ENCODE data around the gene FLVCR2. TPM values are rescaled to one million over a fixed set of nuclear protein-coding genes. Genes with fewer than 3 reads are reported as not detected.
A peak's percentile ranks its signal among the peaks of the same experiment; 100 is the strongest.

The FLVCR2 gene
- total and polyA plus RNA-seq, 7 experiments from 2014 or later = 0.80 to 9.4 (median 3.5) TPM

GRCh38 chr14:75610834-75611233 lies 32.4 kb downstream of the FLVCR2 start:
- POLR2A ChIA-PET = no interaction called here

DNA sequence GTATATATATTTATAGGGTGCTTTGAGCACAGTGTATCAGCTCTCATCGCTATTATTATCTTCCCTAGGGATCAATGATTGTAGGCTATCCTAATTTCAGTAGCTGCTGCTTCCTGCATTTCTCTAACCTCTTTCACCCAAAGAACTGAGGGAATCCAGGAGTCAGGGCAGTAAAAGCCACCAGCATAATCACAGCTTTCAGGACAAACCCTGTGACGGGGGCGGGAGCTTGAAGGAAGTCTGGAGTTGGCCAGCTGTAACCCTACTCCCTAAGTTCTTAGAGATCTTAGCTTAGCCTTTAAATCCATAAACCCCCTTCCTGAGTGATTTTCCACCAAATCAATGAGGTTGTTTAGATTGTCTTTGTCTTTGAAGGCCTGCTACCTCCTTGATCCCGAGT lies 33.7 kb downstream of the FLVCR2 start:
- peaks cover 0 to 2% (median 0%) of the 10 kb centered on the region in 7 donors for H3K4me1 Mint-ChIP-seq
- no peaks in the 10 kb centered on the region for H3K9me3 ChIP-seq (ENCODE audit: control insufficient read depth in 2 of 3, low read length in 3 of 3)
- H3K27ac ChIP-seq (ENCODE audit: low read depth, low read length) = no peak overlapping the region
- H3K36me3 ChIP-seq (ENCODE audit: control insufficient read depth in 2 of 3, insufficient read depth in 3 of 3, low read length in 3 of 3) = no peaks in the 10 kb centered on the region
- ATAC-seq (no peak), DNase-seq (no peak)
- CTCF ChIA-PET = no interaction called here
- POLR2A ChIA-PET = no interaction called here
- H3K9me3 Mint-ChIP-seq = peaks cover 0 to 22% (median 7%) of the 10 kb centered on the region in 11 donors
- H3K4me3 ChIP-seq (ENCODE audit: low read length) = no peak overlapping the region
- H3K27me3 Mint-ChIP-seq = no peaks in the 10 kb centered on the region
- no peak overlapping the region for H3K27ac Mint-ChIP-seq
- no peaks in the 10 kb centered on the region for H3K4me1 ChIP-seq (ENCODE audit: control insufficient read depth in 2 of 2, insufficient read depth in 2 of 2, low read length in 2 of 2)
- H3K27me3 ChIP-seq (ENCODE audit: control insufficient read depth in 2 of 2, insufficient read depth in 2 of 2, low read length in 2 of 2) = no peaks in the 10 kb centered on the region
- H3K4me3 Mint-ChIP-seq = no peak overlapping the region
- intact Hi-C loops (cut with micrococcal nuclease) = no loop called here
- H3K36me3 Mint-ChIP-seq = peaks cover 2 to 34% (median 25%) of the 10 kb centered on the region in 5 donors

More at GRCh38 chr14:75610834-75611233, 32.4 kb downstream of the FLVCR2 start:
- H3K4me1 ChIP-seq (ENCODE audit: control insufficient read depth in 2 of 2, insufficient read depth in 2 of 2, low read length in 2 of 2) = no peaks in the 10 kb centered on the region
- CTCF ChIA-PET = interaction anchor here (0.6 kb wide), 1 partner anchor 359 kb away, joined by 3 read pairs; no protein-coding TSS in a partner anchor
- Mint-ChIP-seq H3K4me1 (peaks cover 0 to 2% (median 0%) of the 10 kb centered on the region in 7 donors), H3K4me3 (no peak overlapping the region), H3K9me3 (peaks cover 0 to 23% (median 8%) of the 10 kb centered on the region in 11 donors), H3K27me3 (no peaks in the 10 kb centered on the region), H3K36me3 (peaks cover 2 to 35% (median 26%) of the 10 kb centered on the region in 5 donors), H3K27ac (no peak overlapping the region)
- no peaks in the 10 kb centered on the region for H3K36me3 ChIP-seq (ENCODE audit: control insufficient read depth in 2 of 3, insufficient read depth in 3 of 3, low read length in 3 of 3)
- no peak for ATAC-seq
- intact Hi-C loops (cut with micrococcal nuclease) = no loop called here
- no peak overlapping the region for H3K4me3 ChIP-seq (ENCODE audit: low read length)
- H3K27ac ChIP-seq (ENCODE audit: low read depth, low read length) = no peak overlapping the region
- no peak for DNase-seq
- no peaks in the 10 kb centered on the region for H3K27me3 ChIP-seq (ENCODE audit: control insufficient read depth in 2 of 2, insufficient read depth in 2 of 2, low read length in 2 of 2)
- no peaks in the 10 kb centered on the region for H3K9me3 ChIP-seq (ENCODE audit: control insufficient read depth in 2 of 3, low read length in 3 of 3)

DNA sequence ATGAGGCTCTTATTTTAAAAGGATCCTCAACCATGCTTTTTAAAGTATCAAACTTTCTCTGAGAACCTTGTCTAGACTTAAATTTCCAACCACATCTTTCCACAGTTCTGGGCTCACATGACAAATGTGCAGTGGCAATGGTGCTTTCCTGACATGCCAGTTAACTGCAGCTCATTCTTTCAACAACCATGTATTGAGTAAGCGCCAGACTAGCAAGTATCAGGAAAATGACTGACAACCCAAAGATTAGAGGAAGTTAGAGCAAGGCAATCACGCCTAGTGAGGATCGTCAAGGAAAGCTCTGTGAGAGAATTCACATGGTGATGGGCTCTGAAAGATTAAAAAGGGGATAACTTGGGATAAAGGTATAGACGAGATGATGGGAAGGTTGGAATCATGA lies 35.8 kb downstream of the FLVCR2 start:
- DNase-seq (no peak), ATAC-seq (peak; percentile 36)
- H3K4me3 ChIP-seq (ENCODE audit: low read length) = no peak overlapping the region
- Mint-ChIP-seq H3K4me1 (peaks cover 0 to 2% (median 0%) of the 10 kb centered on the region in 7 donors), H3K4me3 (no peak overlapping the region), H3K9me3 (peaks cover 0 to 10% (median 2%) of the 10 kb centered on the region in 11 donors), H3K27ac (no peak overlapping the region), H3K27me3 (no peaks in the 10 kb centered on the region), H3K36me3 (peaks cover 2 to 20% (median 14%) of the 10 kb centered on the region in 5 donors)
- ChIA-PET POLR2A (no interaction called here), CTCF (no interaction called here)
- H3K27ac ChIP-seq (ENCODE audit: low read depth, low read length) = no peak overlapping the region
- H3K27me3 ChIP-seq (ENCODE audit: control insufficient read depth in 2 of 2, insufficient read depth in 2 of 2, low read length in 2 of 2) = no peaks in the 10 kb centered on the region
- H3K4me1 ChIP-seq (ENCODE audit: control insufficient read depth in 2 of 2, insufficient read depth in 2 of 2, low read length in 2 of 2) = no peaks in the 10 kb centered on the region
- no peaks in the 10 kb centered on the region for H3K36me3 ChIP-seq (ENCODE audit: control insufficient read depth in 2 of 3, insufficient read depth in 3 of 3, low read length in 3 of 3)
- intact Hi-C loops (cut with micrococcal nuclease) = no loop called here
- H3K9me3 ChIP-seq (ENCODE audit: control insufficient read depth in 2 of 3, low read length in 3 of 3) = no peaks in the 10 kb centered on the region

DNA sequence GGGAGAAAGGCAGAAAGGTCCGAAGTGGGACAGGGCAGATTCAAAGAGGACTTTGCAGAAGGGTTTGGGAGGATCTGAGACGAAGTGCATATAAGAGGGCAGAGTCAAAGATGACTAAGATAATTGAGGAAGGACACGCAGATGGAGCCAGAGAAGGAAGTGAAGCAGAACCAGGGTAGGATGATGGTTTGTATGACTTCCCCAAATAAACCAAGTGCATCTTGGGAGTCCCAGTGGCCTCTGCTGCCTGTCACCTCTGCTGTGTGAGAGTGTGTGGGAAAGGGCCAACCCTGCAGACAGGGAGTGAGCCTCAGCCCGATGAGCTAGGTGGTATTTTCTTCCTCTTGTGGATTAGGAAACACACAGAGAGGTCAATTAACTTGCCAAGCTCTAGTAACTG lies 36.8 kb downstream of the FLVCR2 start:
- Mint-ChIP-seq H3K4me1 (peaks cover 0 to 2% (median 0%) of the 10 kb centered on the region in 7 donors), H3K27ac (peak overlapping the region in 1 of 9 donors; percentile 54), H3K36me3 (peaks cover 2 to 15% (median 14%) of the 10 kb centered on the region in 5 donors), H3K4me3 (no peak overlapping the region), H3K27me3 (no peaks in the 10 kb centered on the region), H3K9me3 (peaks cover 0 to 9% (median 1%) of the 10 kb centered on the region in 11 donors)
- Histone ChIP-seq H3K9me3 (ENCODE audit: control insufficient read depth in 2 of 3, low read length in 3 of 3) (no peaks in the 10 kb centered on the region), H3K4me3 (ENCODE audit: low read length) (no peak overlapping the region), H3K27me3 (ENCODE audit: control insufficient read depth in 2 of 2, insufficient read depth in 2 of 2, low read length in 2 of 2) (no peaks in the 10 kb centered on the region), H3K36me3 (ENCODE audit: control insufficient read depth in 2 of 3, insufficient read depth in 3 of 3, low read length in 3 of 3) (no peaks in the 10 kb centered on the region), H3K4me1 (ENCODE audit: control insufficient read depth in 2 of 2, insufficient read depth in 2 of 2, low read length in 2 of 2) (no peaks in the 10 kb centered on the region), H3K27ac (ENCODE audit: low read depth, low read length) (no peak overlapping the region)
- intact Hi-C loops (cut with micrococcal nuclease) = no loop called here
- ChIA-PET POLR2A (no interaction called here), CTCF (no interaction called here)
- DNase-seq (no peak), ATAC-seq (peak; percentile 92)

GRCh38 chr14:75619548-75619947 lies 41.1 kb downstream of the FLVCR2 start:
- ATAC-seq (no peak), DNase-seq (no peak)
- H3K9me3 ChIP-seq (ENCODE audit: control insufficient read depth in 2 of 3, low read length in 3 of 3) = no peaks in the 10 kb centered on the region
- H3K4me1 ChIP-seq (ENCODE audit: control insufficient read depth in 2 of 2, insufficient read depth in 2 of 2, low read length in 2 of 2) = no peaks in the 10 kb centered on the region
- Mint-ChIP-seq H3K27me3 (no peaks in the 10 kb centered on the region), H3K9me3 (peaks cover 0 to 2% (median 0%) of the 10 kb centered on the region in 11 donors), H3K4me1 (no peaks in the 10 kb centered on the region), H3K4me3 (no peak overlapping the region), H3K27ac (no peak overlapping the region), H3K36me3 (peaks cover 0 to 6% (median under 1%) of the 10 kb centered on the region in 5 donors)
- H3K4me3 ChIP-seq (ENCODE audit: low read length) = no peak overlapping the region
- intact Hi-C loops (cut with micrococcal nuclease) = no loop called here
- no peak overlapping the region for H3K27ac ChIP-seq (ENCODE audit: low read depth, low read length)
- H3K27me3 ChIP-seq (ENCODE audit: control insufficient read depth in 2 of 2, insufficient read depth in 2 of 2, low read length in 2 of 2) = no peaks in the 10 kb centered on the region
- CTCF ChIA-PET = no interaction called here
- POLR2A ChIA-PET = no interaction called here
- no peaks in the 10 kb centered on the region for H3K36me3 ChIP-seq (ENCODE audit: control insufficient read depth in 2 of 3, insufficient read depth in 3 of 3, low read length in 3 of 3)

DNA sequence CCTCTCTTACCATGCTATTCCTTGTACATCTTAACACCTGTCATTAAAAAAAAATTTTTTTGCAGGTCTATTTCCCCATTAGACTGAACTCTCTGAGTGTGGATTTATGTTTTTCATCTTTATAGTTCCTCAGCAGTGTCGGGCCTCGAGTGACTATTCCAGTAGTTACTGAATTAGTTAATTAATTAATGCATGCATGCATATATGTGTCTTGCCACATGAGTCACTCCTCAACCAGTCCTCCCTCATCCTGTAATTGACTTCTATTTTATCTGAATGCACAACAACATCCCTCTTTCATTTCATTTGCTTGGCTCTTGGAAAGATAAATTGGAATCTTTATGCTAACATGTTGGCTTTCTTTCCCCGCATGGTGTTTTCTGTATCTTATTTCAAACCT lies 46.6 kb downstream of the FLVCR2 start:
- Histone ChIP-seq H3K27ac (ENCODE audit: low read depth, low read length) (no peak overlapping the region), H3K4me3 (ENCODE audit: low read length) (no peak overlapping the region), H3K4me1 (ENCODE audit: control insufficient read depth in 2 of 2, insufficient read depth in 2 of 2, low read length in 2 of 2) (no peaks in the 10 kb centered on the region), H3K27me3 (ENCODE audit: control insufficient read depth in 2 of 2, insufficient read depth in 2 of 2, low read length in 2 of 2) (no peaks in the 10 kb centered on the region), H3K9me3 (ENCODE audit: control insufficient read depth in 2 of 3, low read length in 3 of 3) (no peaks in the 10 kb centered on the region), H3K36me3 (ENCODE audit: control insufficient read depth in 2 of 3, insufficient read depth in 3 of 3, low read length in 3 of 3) (no peaks in the 10 kb centered on the region)
- H3K9me3 Mint-ChIP-seq = no peaks in the 10 kb centered on the region
- no peak overlapping the region for H3K27ac Mint-ChIP-seq
- ATAC-seq (no peak), DNase-seq (no peak)
- intact Hi-C loops (cut with micrococcal nuclease) = no loop called here
- ChIA-PET POLR2A (no interaction called here), CTCF (interaction anchor here (1.4 kb wide), 1 partner anchor 29 kb away, joined by 3 read pairs; no protein-coding TSS in a partner anchor)
- peaks cover 0 to 26% (median 0%) of the 10 kb centered on the region in 5 donors for H3K36me3 Mint-ChIP-seq
- no peaks in the 10 kb centered on the region for H3K27me3 Mint-ChIP-seq
- H3K4me3 Mint-ChIP-seq = no peak overlapping the region
- H3K4me1 Mint-ChIP-seq = no peaks in the 10 kb centered on the region

DNA sequence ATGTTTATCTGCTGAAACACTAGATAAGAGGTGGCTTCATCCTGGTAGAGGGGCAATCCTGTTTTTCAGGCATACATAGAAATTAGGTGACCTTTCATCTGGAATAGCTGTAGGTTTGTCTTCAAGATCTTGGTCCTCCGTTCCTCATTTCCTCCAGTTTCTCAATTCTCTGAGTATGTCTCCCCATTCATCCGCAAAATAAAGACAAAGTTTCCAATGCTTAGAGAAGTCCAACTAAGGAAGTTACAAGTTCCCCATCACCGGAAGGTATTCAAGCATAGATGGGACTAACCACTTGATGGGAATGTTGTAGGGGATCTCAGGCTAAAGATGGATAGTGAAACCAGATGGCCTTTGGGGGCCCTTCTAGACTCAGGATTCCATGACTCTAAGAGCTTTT lies 48.0 kb downstream of the FLVCR2 start:
- H3K27me3 Mint-ChIP-seq = no peaks in the 10 kb centered on the region
- Histone ChIP-seq H3K36me3 (ENCODE audit: control insufficient read depth in 2 of 3, insufficient read depth in 3 of 3, low read length in 3 of 3) (no peaks in the 10 kb centered on the region), H3K4me3 (ENCODE audit: low read length) (no peak overlapping the region), H3K27me3 (ENCODE audit: control insufficient read depth in 2 of 2, insufficient read depth in 2 of 2, low read length in 2 of 2) (no peaks in the 10 kb centered on the region), H3K9me3 (ENCODE audit: control insufficient read depth in 2 of 3, low read length in 3 of 3) (no peaks in the 10 kb centered on the region), H3K27ac (ENCODE audit: low read depth, low read length) (no peak overlapping the region), H3K4me1 (ENCODE audit: control insufficient read depth in 2 of 2, insufficient read depth in 2 of 2, low read length in 2 of 2) (no peaks in the 10 kb centered on the region)
- DNase-seq = no peak
- H3K9me3 Mint-ChIP-seq = no peaks in the 10 kb centered on the region
- no peak for ATAC-seq
- intact Hi-C loops (cut with micrococcal nuclease) = no loop called here
- POLR2A ChIA-PET = no interaction called here
- H3K36me3 Mint-ChIP-seq = peaks cover 0 to 26% (median 0%) of the 10 kb centered on the region in 5 donors
- CTCF ChIA-PET = no interaction called here
- no peaks in the 10 kb centered on the region for H3K4me1 Mint-ChIP-seq
- H3K27ac Mint-ChIP-seq = no peak overlapping the region
- H3K4me3 Mint-ChIP-seq = no peak overlapping the region

Data from naive thymus-derived CD4-positive, alpha-beta T cell (primary cell).